Caco-2 (cell line): ENCODE data around the gene POLR1A. TPM values are rescaled to one million over a fixed set of nuclear protein-coding genes. Genes with fewer than 3 reads are reported as not detected.

Source experiments
- BruUV-seq: library from RNA; stranded (reverse); fragments of 400-500 nt; replicated peaks from 2 replicates; lab custom pipeline; 2021; lab: Mats Ljungman, UMichigan
- CTCF ChIA-PET: fragments of 300-600 bp; sonication (Branson Sonifier 250); formaldehyde crosslinking; loops from one replicate; lab custom pipeline; 2022; ENCODE audit warnings: antibody characterized with exemption; lab: Charles Lee
- POLR2A ChIA-PET: fragments of 300-600 bp; sonication (Branson Sonifier 250); formaldehyde crosslinking; loops from one replicate; lab custom pipeline; 2022; ENCODE audit warnings: antibody characterized with exemption; lab: Charles Lee
- DNase-seq, 2 experiments: peaks; one replicate each; pipeline versions ENCODE4 v3.0.0 to v3.0.0-alpha.2; 2020 to 2022
- H3K27me3 ChIP-seq: replicated peaks from 2 replicates; pipeline ENCODE4 v1.6.0; 2011; ENCODE audit warnings: low read length; ENCODE audit not compliant: control insufficient read depth, insufficient read depth
- H3K36me3 ChIP-seq: 2 replicates; pipeline ENCODE4 v1.5.1; 2011; ENCODE audit warnings: low read length; ENCODE audit not compliant: control insufficient read depth, insufficient read depth
- H3K4me1 ChIP-seq: fragments of 250-450 bp; sonication (Bioruptor Pico); 2 replicates; pipeline ENCODE4 v1.5.1; 2020; ENCODE audit warnings: mild to moderate bottlenecking
- H3K4me3 ChIP-seq: 2 replicates; pipeline ENCODE4 v1.5.1; 2011; ENCODE audit warnings: low read depth, mild to moderate bottlenecking, control low read depth, low read length
- H3K9me3 ChIP-seq: fragments of 250-450 bp; sonication (Bioruptor Pico); 2 replicates; pipeline ENCODE4 v1.5.1; 2020; ENCODE audit warnings: mild to moderate bottlenecking, moderate library complexity
- H3K27ac Mint-ChIP-seq: one replicate; pipeline ENCODE4 v1.8.0; 2022; ENCODE audit warnings: mixed read lengths; ENCODE audit not compliant: unreplicated experiment
- H3K27me3 Mint-ChIP-seq: one replicate; pipeline ENCODE4 v1.8.0; 2022; ENCODE audit warnings: mixed read lengths; ENCODE audit not compliant: insufficient read depth, unreplicated experiment
- H3K36me3 Mint-ChIP-seq: one replicate; pipeline ENCODE4 v1.8.0; 2022; ENCODE audit warnings: mild to moderate bottlenecking, mixed read lengths; ENCODE audit not compliant: insufficient read depth, unreplicated experiment
- H3K4me1 Mint-ChIP-seq: one replicate; pipeline ENCODE4 v1.8.0; 2022; ENCODE audit warnings: low read depth, mixed read lengths; ENCODE audit not compliant: unreplicated experiment
- H3K4me3 Mint-ChIP-seq: one replicate; pipeline ENCODE4 v1.8.0; 2022; ENCODE audit warnings: mild to moderate bottlenecking, moderate library complexity, mixed read lengths; ENCODE audit not compliant: unreplicated experiment
- H3K9me3 Mint-ChIP-seq: one replicate; pipeline ENCODE4 v1.8.0; 2022; ENCODE audit warnings: mixed read lengths; ENCODE audit not compliant: unreplicated experiment
- intact Hi-C: fragments of 100-400 bp; cut with micrococcal nuclease; formaldehyde crosslinking; loops from one replicate; pipeline ENCODE4 v1.10.0; 2022; ENCODE audit not compliant: unreplicated experiment
- total RNA-seq: library from RNA; stranded (reverse); gene quantifications from 2 replicates; pipeline ENCODE4 v1.2.3, GENCODE V29; 2022
- TF ChIP-seq, protein P1 (sequence below), 2 experiments: fragments of 200-600 bp in 1 of 2; IDR thresholded peaks; 1 replicate in 1 of 2; 2 replicates in 1 of 2; pipeline versions ENCODE4 v1.5.1 to v1.8.0; 2011 to 2022; ENCODE audit warnings: antibody characterized with exemption in 1 of 2, control low read depth in 1 of 2, inconsistent platforms in 1 of 2, low read depth in 1 of 2, low read length in 1 of 2, mild to moderate bottlenecking in 1 of 2, moderate library complexity in 1 of 2; ENCODE audit not compliant: insufficient read depth in 1 of 2, severe bottlenecking in 1 of 2, unreplicated experiment in 1 of 2

The POLR1A gene
- total RNA-seq, 1 experiment from 2014 or later, result 73.8 TPM

DNA sequence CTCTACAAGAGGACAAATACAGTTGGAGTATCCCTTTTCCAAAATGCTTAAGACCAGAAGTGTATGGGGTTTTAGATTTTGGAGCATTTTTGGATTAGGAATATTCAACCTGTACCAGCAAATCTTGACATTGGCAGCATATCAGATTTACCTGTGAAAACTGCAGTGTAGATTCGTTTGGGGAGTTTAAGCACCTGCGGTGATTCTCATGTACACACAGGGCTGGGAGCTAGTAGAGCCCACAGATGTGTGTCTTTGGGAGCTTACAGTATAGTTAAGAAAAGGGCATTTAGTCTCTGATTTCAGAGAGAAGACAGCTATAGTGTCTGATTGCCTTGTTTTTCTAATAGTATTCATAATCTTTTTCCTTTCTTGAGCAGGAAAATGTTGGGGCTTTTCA lies 30.5 kb upstream of the POLR1A start:
- CTCF ChIA-PET, result no interaction called here
- peaks cover 12% of the 10 kb centered on the region for H3K36me3 ChIP-seq
- TF ChIP-seq, protein P1, sequence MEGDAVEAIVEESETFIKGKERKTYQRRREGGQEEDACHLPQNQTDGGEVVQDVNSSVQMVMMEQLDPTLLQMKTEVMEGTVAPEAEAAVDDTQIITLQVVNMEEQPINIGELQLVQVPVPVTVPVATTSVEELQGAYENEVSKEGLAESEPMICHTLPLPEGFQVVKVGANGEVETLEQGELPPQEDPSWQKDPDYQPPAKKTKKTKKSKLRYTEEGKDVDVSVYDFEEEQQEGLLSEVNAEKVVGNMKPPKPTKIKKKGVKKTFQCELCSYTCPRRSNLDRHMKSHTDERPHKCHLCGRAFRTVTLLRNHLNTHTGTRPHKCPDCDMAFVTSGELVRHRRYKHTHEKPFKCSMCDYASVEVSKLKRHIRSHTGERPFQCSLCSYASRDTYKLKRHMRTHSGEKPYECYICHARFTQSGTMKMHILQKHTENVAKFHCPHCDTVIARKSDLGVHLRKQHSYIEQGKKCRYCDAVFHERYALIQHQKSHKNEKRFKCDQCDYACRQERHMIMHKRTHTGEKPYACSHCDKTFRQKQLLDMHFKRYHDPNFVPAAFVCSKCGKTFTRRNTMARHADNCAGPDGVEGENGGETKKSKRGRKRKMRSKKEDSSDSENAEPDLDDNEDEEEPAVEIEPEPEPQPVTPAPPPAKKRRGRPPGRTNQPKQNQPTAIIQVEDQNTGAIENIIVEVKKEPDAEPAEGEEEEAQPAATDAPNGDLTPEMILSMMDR (IDR thresholded peaks at IDR 0.05; ENCODE audit: insufficient read depth in 1 of 2, low read depth in 1 of 2, low read length in 1 of 2, severe bottlenecking in 1 of 2, unreplicated experiment in 1 of 2), result no peak

DNA sequence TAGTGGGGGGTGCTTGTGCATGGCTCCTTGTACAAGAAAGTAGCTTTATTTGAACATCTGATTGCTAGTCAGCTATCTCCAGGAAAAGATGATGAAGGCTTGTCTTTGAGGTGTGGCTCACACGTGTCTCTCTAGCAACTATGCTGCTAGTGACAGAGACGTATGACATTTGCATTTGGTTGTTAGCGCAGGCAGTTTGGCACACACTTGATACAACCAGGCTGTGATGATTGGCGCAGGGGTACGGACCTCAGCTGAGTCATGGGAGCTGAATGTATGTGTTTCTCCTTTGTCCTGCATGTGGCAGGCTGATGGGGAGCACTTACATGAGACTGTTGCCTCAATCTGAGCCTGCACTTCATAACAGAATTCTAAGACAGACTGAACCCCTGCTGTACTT lies 30.0 kb upstream of the POLR1A start:
- H3K36me3 Mint-ChIP-seq, result peaks cover 100% of the 10 kb centered on the region
- H3K36me3 ChIP-seq, result peaks cover 12% of the 10 kb centered on the region
- no peak for DNase-seq
- no peak overlapping the region for H3K27ac Mint-ChIP-seq
- H3K9me3 ChIP-seq, result no peaks in the 10 kb centered on the region
- TF ChIP-seq, protein P1 (IDR thresholded peaks at IDR 0.05; ENCODE audit: insufficient read depth in 1 of 2, low read depth in 1 of 2, low read length in 1 of 2, severe bottlenecking in 1 of 2, unreplicated experiment in 1 of 2), result no peak
- H3K4me3 Mint-ChIP-seq, result no peak overlapping the region
- H3K4me3 ChIP-seq, result no peak overlapping the region
- H3K27me3 ChIP-seq, result no peaks in the 10 kb centered on the region
- CTCF ChIA-PET, result no interaction called here
- H3K4me1 Mint-ChIP-seq, result no peaks in the 10 kb centered on the region
- H3K9me3 Mint-ChIP-seq, result no peaks in the 10 kb centered on the region
- H3K4me1 ChIP-seq, result no peaks in the 10 kb centered on the region
- H3K27me3 Mint-ChIP-seq, result no peaks in the 10 kb centered on the region
- POLR2A ChIA-PET, result interaction anchor here (0.5 kb wide), 1 partner anchor 31 kb away, joined by 3 read pairs; no protein-coding TSS in a partner anchor
- BruUV-seq, result no TSS peak
- intact Hi-C loops, result no loop called here

More for the DNA sequence above, 30.5 kb upstream of the POLR1A start:
- BruUV-seq, result no TSS peak
- POLR2A ChIA-PET, result no interaction called here
- Mint-ChIP-seq H3K4me3 (no peak overlapping the region), H3K27me3 (no peaks in the 10 kb centered on the region), H3K36me3 (peaks cover 100% of the 10 kb centered on the region), H3K4me1 (no peaks in the 10 kb centered on the region), H3K9me3 (no peaks in the 10 kb centered on the region), H3K27ac (no peak overlapping the region)
- no peak for DNase-seq
- H3K4me3 ChIP-seq, result no peak overlapping the region
- H3K27me3 ChIP-seq, result no peaks in the 10 kb centered on the region
- no peaks in the 10 kb centered on the region for H3K9me3 ChIP-seq
- no peaks in the 10 kb centered on the region for H3K4me1 ChIP-seq
- intact Hi-C loops, result no loop called here

DNA sequence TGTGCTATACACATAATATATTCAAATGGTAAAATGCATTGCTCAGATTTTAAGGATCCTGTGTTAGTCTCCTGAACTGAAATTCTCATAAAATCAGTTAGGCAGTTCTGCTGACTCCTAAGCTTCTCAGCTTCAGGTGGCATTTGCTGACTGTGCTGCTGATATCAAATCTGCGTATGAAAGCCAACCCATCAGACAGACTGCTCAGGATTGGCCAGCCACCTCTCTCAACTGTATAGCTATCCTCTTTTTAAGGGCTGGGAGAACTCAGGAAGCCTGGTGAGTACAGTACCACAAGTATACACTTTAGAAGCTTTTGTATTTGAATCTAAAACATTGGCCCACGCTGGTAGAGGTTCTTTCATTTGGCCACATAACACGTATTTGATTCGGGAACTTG lies 29.0 kb upstream of the POLR1A start:
- no peaks in the 10 kb centered on the region for H3K27me3 ChIP-seq
- Mint-ChIP-seq H3K27ac (no peak overlapping the region), H3K4me3 (no peak overlapping the region), H3K4me1 (no peaks in the 10 kb centered on the region), H3K27me3 (no peaks in the 10 kb centered on the region), H3K9me3 (no peaks in the 10 kb centered on the region), H3K36me3 (peaks cover 100% of the 10 kb centered on the region)
- CTCF ChIA-PET, result no interaction called here
- POLR2A ChIA-PET, result no interaction called here
- TF ChIP-seq, protein P1 (IDR thresholded peaks at IDR 0.05; ENCODE audit: insufficient read depth in 1 of 2, low read depth in 1 of 2, low read length in 1 of 2, severe bottlenecking in 1 of 2, unreplicated experiment in 1 of 2), result no peak
- H3K4me1 ChIP-seq, result no peaks in the 10 kb centered on the region
- intact Hi-C loops, result no loop called here
- BruUV-seq, result no TSS peak
- no peak for DNase-seq
- no peak overlapping the region for H3K4me3 ChIP-seq
- H3K36me3 ChIP-seq, result peaks cover 12% of the 10 kb centered on the region
- no peaks in the 10 kb centered on the region for H3K9me3 ChIP-seq
